B cell (primary cell): ENCODE results near the gene ZNF335.

Source experiments
- CTCF ChIP-seq: fragments of 200-600 bp; IDR thresholded peaks from one replicate; pipeline ENCODE4 v1.8.0; 2022; ENCODE audit warnings: antibody characterized with exemption, mild to moderate bottlenecking
- EZH2 ChIP-seq: IDR thresholded peaks from 2 replicates; pipeline ENCODE4 v1.6.1; 2012; ENCODE audit warnings: borderline replicate concordance, low read depth, mild to moderate bottlenecking, moderate library complexity, low read length; ENCODE audit not compliant: insufficient read depth, poor library complexity, severe bottlenecking

- TF ChIP-seq CTCF = no peak
- no peak for TF ChIP-seq EZH2
Observed at GRCh38 chr20:45998337-45998736, 26.3 kb upstream of the ZNF335 start.
